CD4-positive, alpha-beta T cell treated with Interleukin-6 at 100 ng/mL for 8 hours (primary cell): Measurements from ENCODE around the gene TBC1D24.

Experiments used
- DNase-seq: peaks from one replicate; pipeline ENCODE4 v3.0.0-alpha.2; 2020; ENCODE audit warnings: mixed read lengths, low spot score

Gene TBC1D24

DNA sequence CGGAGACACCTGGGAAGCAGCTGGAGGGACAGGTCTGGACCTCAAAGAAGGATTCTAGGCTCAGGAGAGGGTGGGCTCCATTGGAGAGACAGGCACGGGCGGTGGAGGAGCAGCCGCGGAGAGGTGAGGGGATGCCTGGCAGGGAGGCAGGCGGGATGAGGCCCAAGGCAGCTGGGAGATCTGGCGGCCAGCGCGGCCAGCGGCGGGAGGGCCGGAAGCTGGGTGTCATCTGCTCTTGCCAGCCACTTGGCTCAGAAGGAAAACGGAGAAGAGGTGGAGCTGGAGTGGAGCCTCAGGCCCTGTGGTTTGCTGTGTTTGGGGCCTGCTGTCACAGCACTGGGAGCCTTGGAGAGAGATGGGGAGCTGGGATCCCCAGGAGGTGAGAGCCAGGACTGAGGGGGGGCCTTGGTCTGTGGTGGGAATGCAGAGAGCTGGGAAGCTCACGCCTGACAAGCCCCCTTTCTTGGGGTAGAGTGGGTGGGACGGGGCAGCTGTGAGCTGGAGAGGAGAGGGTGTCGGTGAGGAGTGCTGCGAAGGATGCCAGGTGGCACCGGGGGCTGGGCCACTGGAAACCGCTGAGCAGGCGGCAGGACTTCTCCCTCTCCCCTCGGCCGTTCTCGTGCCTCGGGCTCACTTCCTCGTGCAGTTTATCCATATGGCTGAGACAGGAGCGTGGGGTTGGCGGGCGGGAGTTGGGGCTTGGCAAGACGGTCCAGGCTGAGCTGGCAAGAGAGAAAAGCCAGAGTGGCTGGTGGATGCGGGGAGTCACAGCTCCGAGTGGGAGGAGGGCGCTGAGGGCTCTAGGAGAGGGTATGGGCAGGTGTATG, 8.0 kb downstream of the TBC1D24 start:
- no peak for DNase-seq

DNA sequence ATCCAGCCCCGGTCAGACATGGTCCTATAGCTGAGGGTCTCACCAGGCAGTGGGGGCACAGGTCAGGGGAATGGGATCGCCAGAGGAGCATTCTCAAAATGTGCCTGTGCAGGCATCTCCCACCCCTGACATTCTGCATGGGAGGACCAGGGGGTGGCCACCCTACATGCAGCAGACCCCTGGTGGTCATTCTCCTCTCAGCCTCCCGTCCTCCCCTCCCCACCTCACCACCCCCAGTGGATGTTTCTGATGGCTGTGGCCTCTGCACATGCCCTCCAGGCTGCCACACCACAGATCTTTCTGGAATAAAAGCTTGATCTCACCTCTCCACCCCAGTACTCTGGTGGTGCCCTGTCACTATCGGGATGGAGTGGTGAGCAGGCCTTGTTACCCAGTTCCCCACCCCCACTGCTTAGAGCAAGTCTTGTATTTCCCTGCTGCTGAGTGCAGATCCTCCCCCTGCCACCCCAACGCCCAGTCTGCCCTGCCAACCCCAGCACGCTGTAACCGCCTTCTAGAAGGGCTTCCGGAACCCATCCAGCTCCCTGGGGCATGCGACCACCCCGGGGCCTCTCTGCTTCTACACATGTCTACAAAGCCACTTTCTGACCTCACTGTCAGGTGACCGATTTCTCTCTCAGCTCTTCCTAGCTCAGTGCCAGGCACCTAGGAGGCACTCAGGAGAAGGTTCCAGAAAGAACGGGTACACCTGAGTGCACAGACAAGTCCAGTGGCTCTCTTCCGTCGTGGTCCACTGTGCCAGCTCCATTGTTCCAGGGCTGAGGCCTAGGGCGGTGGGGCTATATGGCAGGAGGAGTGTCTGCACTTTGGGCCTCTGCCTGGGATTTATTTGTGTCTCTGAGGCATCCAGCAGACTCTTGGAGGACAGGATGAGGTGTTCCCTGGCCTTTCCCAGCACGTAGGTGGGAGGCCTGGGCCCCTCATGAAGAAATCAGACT, 9.3 kb downstream of the TBC1D24 start:
- DNase-seq, result no peak

- no peak for DNase-seq
Measured at GRCh38 chr16:2484898-2485508, 10.1 kb downstream of the TBC1D24 start.

DNA sequence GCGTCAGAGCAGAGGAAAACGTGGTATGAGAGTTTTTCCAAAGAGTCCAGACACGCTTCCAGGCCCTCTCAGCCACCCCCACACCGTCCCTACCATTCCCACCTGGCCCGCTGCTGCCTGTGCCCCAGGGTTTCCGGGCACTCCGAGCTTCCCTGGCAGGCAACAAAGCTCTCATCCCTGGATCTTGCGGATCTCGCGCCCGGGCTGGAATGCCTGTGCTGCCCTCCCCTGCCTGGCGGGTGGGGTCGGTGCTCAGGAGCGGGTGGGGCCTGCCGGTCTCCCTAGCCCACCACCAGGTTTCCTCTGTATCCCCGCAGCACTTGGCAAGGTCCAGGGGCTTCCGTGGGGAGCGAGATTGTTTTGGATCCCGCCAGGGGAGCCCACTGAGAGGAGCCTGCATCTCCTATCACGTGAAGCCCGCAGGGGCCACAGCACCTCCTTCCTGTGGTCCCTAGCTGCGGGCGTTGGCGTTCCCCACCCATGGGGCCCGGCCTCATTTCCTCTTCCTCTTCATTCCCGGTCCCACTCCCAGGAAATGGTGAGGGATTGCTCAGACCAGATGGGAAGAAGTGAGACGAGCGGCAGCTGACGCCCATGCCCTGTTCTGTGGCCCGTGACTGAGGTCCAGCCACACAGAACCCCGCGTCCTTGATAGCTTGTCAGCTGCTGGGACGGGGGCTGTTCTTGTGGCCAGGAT, 11.0 kb downstream of the TBC1D24 start:
- no peak for DNase-seq

- DNase-seq, result peak; percentile 85
Measured at GRCh38 chr16:2486645-2487516, 12.0 kb downstream of the TBC1D24 start.

- no peak for DNase-seq
Measured at GRCh38 chr16:2487517-2487842, 12.6 kb downstream of the TBC1D24 start.

DNA sequence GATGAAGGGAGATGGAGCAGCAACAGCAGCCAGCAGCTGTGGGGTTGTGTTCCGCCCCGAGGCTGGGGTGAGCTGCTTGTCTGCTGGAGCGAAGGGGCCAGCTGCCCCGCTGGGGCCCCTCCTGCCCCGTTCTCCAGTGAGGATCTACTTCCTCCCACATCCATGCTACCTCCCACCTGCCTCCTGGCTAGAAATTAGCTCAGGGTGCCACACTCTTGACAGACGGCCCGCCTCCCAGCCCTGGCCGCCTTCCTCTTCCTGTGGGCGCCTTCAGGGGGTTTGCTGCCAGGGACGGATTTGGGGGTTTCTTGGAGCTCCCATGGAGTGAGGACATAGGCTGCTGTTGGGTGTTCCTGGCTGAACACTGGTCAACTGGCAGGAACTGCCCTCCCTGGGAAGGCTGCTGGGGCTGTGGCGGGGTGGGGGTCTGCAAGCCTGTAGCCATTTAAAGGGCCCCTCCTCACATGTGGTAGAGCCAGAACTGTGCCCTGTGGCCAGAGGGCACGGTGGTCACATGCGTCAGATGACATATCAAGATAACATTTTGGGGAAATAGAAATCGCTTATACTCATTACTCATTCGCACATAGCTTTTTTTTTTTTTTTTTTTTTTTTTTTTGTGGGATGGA, 13.1 kb downstream of the TBC1D24 start:
- no peak for DNase-seq

DNA sequence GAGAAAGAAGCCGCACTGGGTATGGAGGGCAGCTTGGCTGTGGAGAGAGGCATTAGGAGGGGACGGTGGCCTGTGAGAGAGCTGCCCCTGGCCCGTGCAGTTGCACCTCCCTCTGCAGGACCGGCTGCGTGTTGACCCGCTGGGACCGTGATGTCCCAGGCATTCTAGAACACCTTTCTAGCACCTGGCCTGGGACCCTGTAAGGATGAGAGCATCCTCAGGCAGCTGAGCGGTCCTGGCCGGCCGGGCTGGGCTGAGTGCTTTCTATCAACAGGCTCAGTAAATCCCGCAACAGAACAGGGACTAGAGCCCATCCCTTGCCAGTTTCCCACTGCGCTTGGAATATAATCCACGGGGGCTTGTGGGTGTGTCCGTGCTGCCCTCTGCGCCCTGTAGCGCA, 14.7 kb downstream of the TBC1D24 start:
- no peak for DNase-seq

DNA sequence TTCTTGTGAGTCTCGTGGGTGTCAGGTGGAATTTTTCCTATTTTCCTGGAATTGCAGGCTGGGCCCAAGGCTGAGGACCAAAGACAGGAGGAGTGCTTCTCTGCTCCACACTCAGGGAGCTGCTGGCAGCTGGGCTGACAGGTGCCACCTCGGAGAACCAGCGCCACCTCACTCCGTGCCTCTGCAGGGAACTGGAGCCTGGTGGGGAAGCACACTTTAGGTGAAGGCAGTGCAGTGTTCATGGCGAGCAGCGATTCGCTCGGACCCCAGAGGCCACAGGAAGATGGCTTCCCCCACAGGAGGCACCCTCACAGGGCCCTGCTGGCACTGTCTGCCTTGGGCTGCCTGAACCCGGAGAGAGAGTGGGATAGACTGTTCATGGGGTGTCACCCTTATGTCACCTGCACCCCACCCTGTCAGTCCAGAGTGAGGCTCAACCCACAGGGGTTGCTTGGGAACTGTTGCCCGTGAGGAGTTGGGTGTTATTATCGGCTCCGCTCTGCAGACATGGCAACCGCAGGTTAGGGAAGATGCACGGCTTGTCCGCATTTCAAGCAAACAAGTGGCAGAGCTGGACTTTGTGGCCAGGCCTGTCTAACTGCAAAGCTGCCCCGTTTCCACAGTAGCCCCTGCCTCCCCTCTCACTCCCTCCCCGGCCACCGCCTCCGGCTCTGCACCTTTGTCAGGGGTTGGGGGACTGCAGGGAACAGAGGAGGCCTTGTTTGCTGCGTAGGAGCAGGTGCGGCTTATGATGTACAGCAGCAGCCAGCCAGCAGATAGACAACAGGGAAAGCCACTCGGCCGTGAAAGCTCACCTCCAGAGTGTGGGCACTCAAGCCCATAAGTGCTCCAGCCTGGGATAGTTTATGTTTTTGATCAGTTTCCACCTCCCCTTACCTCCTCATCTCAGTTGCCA, 15.5 kb downstream of the TBC1D24 start:
- no peak for DNase-seq

GRCh38 chr16:2492292-2492691, 17.4 kb downstream of the TBC1D24 start:
- no peak for DNase-seq

GRCh38 chr16:2493605-2494004, 18.7 kb downstream of the TBC1D24 start:
- DNase-seq, result no peak

DNA sequence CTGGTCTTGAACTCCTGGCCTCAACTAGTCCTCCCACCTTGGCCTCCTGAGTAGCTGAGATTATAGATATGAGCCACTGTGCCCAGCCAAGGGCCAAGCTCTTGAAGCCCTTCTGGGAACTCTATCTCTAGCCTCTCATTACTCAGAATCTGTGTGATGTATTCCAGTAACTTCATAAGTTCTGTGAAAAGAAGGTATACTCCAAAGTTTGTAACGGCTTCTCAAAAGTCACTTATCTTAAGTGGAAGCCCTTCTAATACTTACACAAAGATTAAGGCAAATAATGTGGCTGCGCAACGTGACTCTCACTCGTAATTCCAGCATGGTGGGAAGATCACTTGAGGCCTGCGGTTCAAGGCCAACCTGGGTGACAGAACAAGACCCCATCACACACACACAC, 19.7 kb downstream of the TBC1D24 start:
- no peak for DNase-seq

GRCh38 chr16:2495041-2495440, 20.1 kb downstream of the TBC1D24 start:
- no peak for DNase-seq

GRCh38 chr16:2496223-2497115, 21.5 kb downstream of the TBC1D24 start:
- no peak for DNase-seq

DNA sequence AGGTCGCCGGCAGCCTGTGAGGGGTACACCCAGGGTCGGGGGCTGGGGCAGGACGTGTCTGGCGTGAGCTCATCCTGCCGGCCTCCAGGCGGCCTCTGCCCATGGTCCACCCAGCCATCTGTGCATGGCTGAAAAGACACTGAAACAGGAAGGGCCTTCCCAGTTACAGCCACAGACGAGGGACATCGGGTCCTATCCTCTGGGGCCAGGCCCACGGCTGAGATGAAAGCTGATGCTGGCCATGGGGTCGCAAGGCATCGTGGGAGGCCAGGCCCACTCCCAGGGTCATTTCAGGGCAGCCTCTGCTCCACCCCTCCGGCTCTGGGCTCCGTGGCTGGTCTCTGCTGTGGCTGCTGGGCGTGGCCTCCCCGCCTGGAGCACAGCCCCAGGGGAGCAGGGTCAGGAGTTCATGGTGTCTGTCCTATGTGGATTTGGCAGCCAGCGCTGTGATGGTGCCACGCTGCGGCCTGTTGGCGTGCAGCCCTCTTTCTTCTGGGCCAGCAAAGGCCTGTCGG, 22.2 kb downstream of the TBC1D24 start:
- no peak for DNase-seq

DNA sequence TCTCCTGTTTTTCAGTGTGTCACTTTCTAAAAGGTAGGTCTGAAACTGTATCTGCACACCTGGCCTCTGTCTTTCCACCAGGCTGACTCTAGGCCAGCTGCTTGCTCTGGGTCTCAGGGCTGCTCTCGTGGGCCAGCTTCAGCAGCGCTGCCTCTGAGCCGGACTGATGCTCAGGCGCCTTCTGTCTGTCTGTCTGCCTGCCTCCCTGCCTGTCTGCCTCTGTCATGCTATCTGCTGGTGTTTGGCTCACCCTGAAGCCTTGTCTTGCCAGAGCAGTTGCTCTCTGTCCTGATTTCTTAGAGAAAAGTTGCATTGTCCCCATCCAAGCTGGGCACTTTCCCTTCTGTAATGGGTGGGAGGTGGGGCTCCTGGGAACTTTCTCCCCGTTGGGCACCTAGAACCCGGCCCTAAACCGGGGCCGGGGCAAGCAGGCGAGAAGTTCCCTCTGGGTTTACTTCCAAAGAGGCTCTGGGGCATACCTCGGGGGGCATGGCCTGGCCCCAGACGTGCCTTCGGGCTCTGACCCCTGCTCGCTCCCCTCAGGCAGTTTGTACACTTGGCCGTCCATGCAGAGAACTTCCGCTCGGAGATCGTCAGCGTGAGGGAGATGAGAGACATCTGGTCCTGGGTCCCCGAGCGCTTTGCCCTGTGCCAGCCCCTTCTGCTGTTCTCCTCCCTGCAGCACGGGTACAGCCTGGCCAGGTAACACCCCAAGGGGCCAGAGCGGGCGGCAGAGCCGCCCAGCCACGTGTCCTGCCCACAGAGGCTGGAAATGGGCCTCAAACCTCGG, 23.0 kb downstream of the TBC1D24 start:
- no peak for DNase-seq

GRCh38 chr16:2498531-2499253, 23.8 kb downstream of the TBC1D24 start:
- DNase-seq, result no peak
